RWPE2 (cell line): ENCODE measurements around the gene TRMT61A.

Source experiments
- ATAC-seq: fragments of 200-7000 bp; cut with Tn5 transposase; 3 replicates; pipeline ENCODE4 v1.9.1; 2021; ENCODE audit warnings: low read depth
- DNase-seq: peaks from one replicate; pipeline ENCODE4 v3.0.0-alpha.2; 2020; ENCODE audit warnings: low spot score
- H3K27ac ChIP-seq: fragments of 450-650 bp; 2 replicates; pipeline ENCODE4 v1.5.1; 2017; ENCODE audit warnings: mild to moderate bottlenecking; ENCODE audit not compliant: poor library complexity, severe bottlenecking
- H3K27me3 ChIP-seq: fragments of 250-450 bp; sonication (Bioruptor Pico); 2 replicates; pipeline ENCODE4 v1.5.1; 2021; ENCODE audit warnings: mild to moderate bottlenecking, moderate library complexity; ENCODE audit not compliant: insufficient read depth, poor library complexity, severe bottlenecking
- H3K36me3 ChIP-seq: fragments of 250-450 bp; sonication (Bioruptor Pico); 2 replicates; pipeline ENCODE4 v1.5.1; 2020; ENCODE audit warnings: low read depth, mild to moderate bottlenecking, moderate library complexity
- H3K4me1 ChIP-seq: fragments of 250-450 bp; sonication (Bioruptor Pico); 2 replicates; pipeline ENCODE4 v1.5.1; 2021; ENCODE audit warnings: mild to moderate bottlenecking, moderate library complexity; ENCODE audit not compliant: insufficient read depth, poor library complexity, severe bottlenecking
- H3K4me3 ChIP-seq: fragments of 250-450 bp; sonication (Bioruptor Pico); 2 replicates; pipeline ENCODE4 v1.5.1; 2021; ENCODE audit warnings: mild to moderate bottlenecking, moderate library complexity; ENCODE audit not compliant: severe bottlenecking
- H3K9me3 ChIP-seq: fragments of 250-450 bp; sonication (Bioruptor Pico); 2 replicates; pipeline ENCODE4 v1.5.1; 2021; ENCODE audit warnings: mild to moderate bottlenecking, moderate library complexity; ENCODE audit not compliant: severe bottlenecking
- TF ChIP-seq, protein P1 (sequence below): fragments of 450-650 bp; IDR thresholded peaks from one replicate; pipeline ENCODE4 v1.5.1; 2017; ENCODE audit warnings: mild to moderate bottlenecking, moderate library complexity; ENCODE audit not compliant: poor library complexity, severe bottlenecking

The TRMT61A gene

GRCh38 chr14:103526247-103526913 is 2.6 kb upstream of the TRMT61A start:
- Histone ChIP-seq H3K27me3 (peaks cover 16% of the 10 kb centered on the region), H3K27ac (no peak overlapping the region), H3K4me3 (no peak overlapping the region), H3K36me3 (peaks cover 12% of the 10 kb centered on the region), H3K4me1 (peaks cover 6% of the 10 kb centered on the region), H3K9me3 (no peaks in the 10 kb centered on the region)
- ATAC-seq (no peak), DNase-seq (no peak)
- TF ChIP-seq, protein P1, sequence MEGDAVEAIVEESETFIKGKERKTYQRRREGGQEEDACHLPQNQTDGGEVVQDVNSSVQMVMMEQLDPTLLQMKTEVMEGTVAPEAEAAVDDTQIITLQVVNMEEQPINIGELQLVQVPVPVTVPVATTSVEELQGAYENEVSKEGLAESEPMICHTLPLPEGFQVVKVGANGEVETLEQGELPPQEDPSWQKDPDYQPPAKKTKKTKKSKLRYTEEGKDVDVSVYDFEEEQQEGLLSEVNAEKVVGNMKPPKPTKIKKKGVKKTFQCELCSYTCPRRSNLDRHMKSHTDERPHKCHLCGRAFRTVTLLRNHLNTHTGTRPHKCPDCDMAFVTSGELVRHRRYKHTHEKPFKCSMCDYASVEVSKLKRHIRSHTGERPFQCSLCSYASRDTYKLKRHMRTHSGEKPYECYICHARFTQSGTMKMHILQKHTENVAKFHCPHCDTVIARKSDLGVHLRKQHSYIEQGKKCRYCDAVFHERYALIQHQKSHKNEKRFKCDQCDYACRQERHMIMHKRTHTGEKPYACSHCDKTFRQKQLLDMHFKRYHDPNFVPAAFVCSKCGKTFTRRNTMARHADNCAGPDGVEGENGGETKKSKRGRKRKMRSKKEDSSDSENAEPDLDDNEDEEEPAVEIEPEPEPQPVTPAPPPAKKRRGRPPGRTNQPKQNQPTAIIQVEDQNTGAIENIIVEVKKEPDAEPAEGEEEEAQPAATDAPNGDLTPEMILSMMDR: no peak

GRCh38 chr14:103526914-103527248 is 2.1 kb upstream of the TRMT61A start:
- TF ChIP-seq, protein P1: no peak
- Histone ChIP-seq H3K27ac (no peak overlapping the region), H3K27me3 (peaks cover 11% of the 10 kb centered on the region), H3K9me3 (no peaks in the 10 kb centered on the region), H3K4me1 (peaks cover 6% of the 10 kb centered on the region), H3K36me3 (peaks cover 12% of the 10 kb centered on the region), H3K4me3 (no peak overlapping the region)
- no peak for DNase-seq
- ATAC-seq: no peak

DNA sequence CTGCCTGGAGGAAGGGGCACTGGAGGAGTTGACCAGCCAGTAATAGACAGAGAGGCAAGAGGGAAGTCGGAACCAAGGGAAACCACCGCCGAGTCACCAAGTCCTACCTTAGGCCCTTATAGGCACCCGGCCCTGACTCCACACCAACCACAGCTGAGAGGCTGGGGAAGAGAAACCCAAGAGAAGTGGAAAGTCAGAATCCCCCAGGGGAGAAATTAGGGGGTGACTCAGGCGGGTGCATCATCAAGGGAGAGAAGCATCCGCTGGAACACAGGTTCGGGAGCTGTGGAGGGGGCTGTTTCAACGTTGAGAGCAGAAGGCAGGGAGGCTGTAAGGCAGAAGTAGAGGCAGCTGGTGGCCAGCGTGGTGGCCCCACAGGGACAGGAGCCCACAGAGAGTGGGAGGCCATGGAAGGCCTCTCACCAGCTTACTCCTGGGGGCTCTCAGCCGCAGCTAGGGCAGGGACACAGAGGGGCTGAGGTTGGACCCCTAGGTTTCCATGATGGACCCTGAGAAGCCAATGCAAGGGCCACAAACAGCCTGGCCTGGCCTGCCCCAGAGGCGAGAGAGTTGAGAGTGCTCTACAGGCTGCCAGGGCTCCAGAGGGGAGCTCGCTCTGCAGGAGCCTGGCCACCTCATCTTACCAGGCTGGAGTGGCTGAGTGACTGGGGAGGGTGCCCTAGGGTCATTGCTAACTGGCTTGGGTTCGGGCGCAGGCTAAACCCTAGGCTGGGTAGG is 1.4 kb upstream of the TRMT61A start:
- Histone ChIP-seq H3K4me1 (peaks cover 6% of the 10 kb centered on the region), H3K27me3 (peaks cover 7% of the 10 kb centered on the region), H3K27ac (peak overlapping the region; percentile 33), H3K36me3 (peaks cover 12% of the 10 kb centered on the region), H3K9me3 (no peaks in the 10 kb centered on the region), H3K4me3 (no peak overlapping the region)
- ATAC-seq (no peak), DNase-seq (no peak)
- TF ChIP-seq, protein P1: no peak

DNA sequence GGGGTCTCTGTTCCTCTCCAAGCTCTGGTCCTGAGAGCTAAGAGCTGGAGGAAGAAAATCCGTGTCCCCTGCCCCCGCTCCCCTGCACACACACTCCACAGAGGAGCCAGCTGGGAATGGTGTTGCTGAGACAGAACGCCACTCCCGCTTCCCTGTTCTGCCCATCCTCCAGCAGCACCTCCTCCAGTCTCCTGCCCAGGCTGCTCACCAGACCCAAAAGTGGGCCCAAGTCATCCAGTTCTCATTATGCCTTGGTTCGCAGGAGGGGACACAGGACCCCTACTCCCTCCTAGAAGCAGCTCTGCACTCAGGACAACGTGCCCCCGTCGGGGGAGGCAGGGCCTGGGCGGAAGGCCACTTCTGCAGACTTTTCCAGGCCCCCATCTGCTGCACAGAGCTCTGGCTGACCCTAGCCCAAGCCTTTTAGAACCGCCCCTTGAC is 830 bp upstream of the TRMT61A start:
- DNase-seq (no peak), ATAC-seq (peak; percentile 20; the same call in 2 of the 3 replicates)
- Histone ChIP-seq H3K4me3 (peak overlapping the region; percentile 100), H3K27me3 (peaks cover 2% of the 10 kb centered on the region), H3K36me3 (peaks cover 12% of the 10 kb centered on the region), H3K9me3 (no peaks in the 10 kb centered on the region), H3K4me1 (peaks cover 6% of the 10 kb centered on the region), H3K27ac (peak overlapping the region; percentile 33)
- TF ChIP-seq, protein P1: no peak
